SH-SY5Y (cell line): Measurements from ENCODE around the gene SNRPE.

ENCODE experiments used
- GATA2 ChIP-seq: IDR thresholded peaks from 2 replicates; pipeline ENCODE4 v1.6.1; 2011; ENCODE audit warnings: mild to moderate bottlenecking, low read depth, low read length
- GATA3 ChIP-seq: IDR thresholded peaks from 2 replicates; pipeline ENCODE4 v1.6.1; 2011; ENCODE audit warnings: low read depth, mild to moderate bottlenecking, low read length, moderate library complexity

DNA sequence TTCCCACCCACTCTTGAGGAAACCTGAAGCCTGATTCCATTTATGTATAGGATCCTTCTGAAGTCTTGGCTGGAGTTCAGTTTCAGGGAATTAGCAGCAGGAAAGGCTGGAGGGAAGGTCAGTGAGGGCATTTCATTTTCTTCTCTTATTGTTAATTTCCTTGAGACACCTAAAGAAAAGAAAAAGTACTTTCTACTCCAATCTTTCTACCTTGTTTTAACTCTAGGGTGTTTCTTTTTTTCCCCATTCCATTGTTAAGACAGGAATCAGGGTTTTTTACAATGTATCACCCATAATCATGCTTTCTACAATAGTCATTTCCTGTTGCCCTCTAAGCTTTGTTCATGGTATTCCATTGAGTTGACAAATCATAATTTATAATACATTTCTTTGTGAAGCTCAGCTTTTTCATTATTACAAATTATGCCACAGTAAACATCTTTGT, 27.4 kb downstream of the SNRPE start:
- TF ChIP-seq GATA3: no peak
- TF ChIP-seq GATA2: no peak
